PFSK-1 (cell line): ENCODE results near the gene EXPH5. TPM values are rescaled to one million over a fixed set of nuclear protein-coding genes. Genes with fewer than 3 reads are reported as not detected.

Experiments used
- FOXP2 ChIP-seq: optimal IDR thresholded peaks from 2 replicates; pipeline ENCODE3; 2011; ENCODE audit warnings: borderline replicate concordance, control low read depth, inconsistent platforms; ENCODE audit not compliant: insufficient read depth; ENCODE audit errors: extremely low read length, extremely low read depth
- POLR2AphosphoS5 ChIP-seq: IDR thresholded peaks from 2 replicates; pipeline ENCODE4 v1.6.1; 2012; ENCODE audit warnings: low read depth, mild to moderate bottlenecking, control low read depth, low read length, moderate library complexity
- SIN3A ChIP-seq: IDR thresholded peaks from 2 replicates; pipeline ENCODE4 v1.6.1; 2012; ENCODE audit warnings: mild to moderate bottlenecking, low read length, moderate library complexity, borderline replicate concordance; ENCODE audit not compliant: insufficient read depth
- TAF1 ChIP-seq: IDR thresholded peaks from 2 replicates; pipeline ENCODE4 v1.6.1; 2012; ENCODE audit warnings: low read length, control low read depth, borderline replicate concordance; ENCODE audit not compliant: insufficient read depth
- polyA plus RNA-seq: library from polyadenylated mRNA; unstranded; fragments of >200 nt; gene quantifications from one replicate; pipeline ENCODE4 v1.2.1, GENCODE V29; 2012; ENCODE audit warnings: low read depth, missing spikeins; ENCODE audit not compliant: insufficient read length
- TF ChIP-seq, protein P1 (sequence below), 2 experiments: IDR thresholded peaks; 2 replicates each; pipeline versions ENCODE4 v1.6.1 to v1.8.0; 2011 to 2012; ENCODE audit warnings: low read depth in 2 of 2, low read length in 2 of 2, control low read depth in 1 of 2, inconsistent platforms in 1 of 2, mild to moderate bottlenecking in 1 of 2, moderate library complexity in 1 of 2; ENCODE audit not compliant: insufficient read depth in 1 of 2

The EXPH5 gene, protein sequence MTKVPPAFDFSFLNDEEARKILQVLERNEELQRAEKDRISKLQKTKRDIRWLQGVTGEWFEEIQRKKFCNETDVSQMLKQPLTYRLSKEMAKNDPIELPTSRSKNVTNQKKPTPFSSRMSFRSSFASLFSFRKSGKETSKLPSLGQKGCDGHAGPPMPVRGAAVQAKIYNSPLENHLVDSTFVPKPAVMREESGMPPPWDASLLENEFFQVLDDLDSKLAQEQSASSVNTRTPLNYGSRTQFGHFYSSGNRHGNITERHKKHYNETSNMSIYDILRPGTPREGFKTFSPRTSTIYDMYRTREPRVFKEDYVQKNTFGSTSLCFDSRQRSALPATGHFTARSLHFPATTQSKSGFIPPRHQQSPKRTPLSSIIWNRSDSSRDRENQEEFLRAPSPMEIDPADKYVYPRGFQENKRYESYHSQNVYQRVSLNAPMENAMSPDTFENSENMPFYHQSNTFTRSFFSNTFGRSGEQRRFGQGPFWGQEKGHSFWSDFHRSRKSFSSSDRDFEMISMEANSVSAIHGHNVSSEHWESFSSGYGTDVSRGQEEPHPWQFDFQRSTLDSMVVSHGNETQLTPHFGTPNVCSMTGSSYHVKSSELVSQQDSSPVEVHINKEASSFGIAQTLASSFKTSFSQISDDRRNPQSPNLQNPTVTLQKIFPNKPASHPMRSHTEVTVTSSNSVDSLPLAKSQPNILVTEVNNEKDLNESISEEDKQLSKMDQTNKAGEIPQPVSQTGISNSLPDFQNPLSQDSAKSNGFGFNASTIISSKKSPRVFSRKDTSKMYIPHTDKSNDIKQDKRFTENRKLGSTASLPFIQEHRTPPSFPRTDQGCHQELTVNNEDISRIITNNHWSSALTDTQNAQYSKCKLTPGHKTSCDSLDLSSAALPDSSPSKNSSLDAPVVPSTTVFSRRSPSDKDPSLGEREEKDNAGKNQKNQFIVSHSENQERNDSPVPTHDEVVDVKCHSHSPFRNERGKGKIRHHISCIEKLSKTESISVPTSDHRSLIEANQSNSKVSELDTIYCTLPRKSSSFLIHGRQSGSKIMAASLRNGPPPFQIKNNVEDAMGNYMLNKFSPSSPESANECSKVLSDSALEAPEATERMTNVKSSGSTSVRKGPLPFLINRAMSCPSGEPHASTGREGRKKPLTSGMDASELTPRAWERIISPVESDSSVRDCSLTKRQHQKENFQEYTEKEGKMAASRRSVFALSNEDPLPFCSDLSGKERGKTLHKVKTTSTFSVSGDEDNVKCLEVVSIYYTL (N-terminal part only)
- polyA plus RNA-seq: not detected

DNA sequence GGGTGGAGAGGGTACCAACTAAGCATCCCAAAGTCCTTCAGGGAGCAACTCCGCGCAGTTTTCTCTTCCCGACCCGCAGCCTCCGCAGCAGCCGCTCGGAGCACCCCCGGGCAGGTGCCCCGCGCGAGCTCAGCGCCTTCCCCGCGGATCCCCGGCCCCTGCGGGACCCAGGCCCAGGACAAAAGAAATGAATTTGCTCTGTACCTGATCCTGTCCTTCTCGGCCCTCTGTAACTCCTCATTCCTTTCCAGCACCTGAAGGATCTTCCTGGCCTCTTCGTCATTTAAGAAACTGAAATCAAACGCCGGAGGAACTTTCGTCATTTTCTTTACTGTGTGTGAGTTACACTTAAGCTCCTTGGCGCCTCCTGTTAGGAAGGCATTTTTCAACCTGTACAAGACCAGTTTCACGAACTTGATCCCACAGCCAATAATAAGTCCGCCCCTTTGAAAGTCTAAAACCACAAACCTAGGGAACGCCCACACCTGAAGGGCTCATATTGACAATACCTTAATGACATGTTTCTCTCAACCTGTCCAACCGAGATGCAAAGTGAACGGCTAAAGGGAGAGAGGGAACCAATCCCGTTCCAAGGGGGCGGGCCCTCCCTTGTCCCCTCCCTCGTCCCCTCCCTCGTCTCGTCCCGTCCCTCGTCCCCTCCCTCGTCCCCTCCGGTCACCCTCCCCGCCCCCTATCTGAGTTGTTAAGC, at the start of gene EXPH5:
TSS of gene EXPH5 (minus strand) at position 555 of the 709 bp plus-strand sequence. CDS start at position 323, 232 bp downstream.
- TF ChIP-seq TAF1: no peak
- no peak for TF ChIP-seq POLR2AphosphoS5
- TF ChIP-seq FOXP2: no peak
- TF ChIP-seq, protein P1, sequence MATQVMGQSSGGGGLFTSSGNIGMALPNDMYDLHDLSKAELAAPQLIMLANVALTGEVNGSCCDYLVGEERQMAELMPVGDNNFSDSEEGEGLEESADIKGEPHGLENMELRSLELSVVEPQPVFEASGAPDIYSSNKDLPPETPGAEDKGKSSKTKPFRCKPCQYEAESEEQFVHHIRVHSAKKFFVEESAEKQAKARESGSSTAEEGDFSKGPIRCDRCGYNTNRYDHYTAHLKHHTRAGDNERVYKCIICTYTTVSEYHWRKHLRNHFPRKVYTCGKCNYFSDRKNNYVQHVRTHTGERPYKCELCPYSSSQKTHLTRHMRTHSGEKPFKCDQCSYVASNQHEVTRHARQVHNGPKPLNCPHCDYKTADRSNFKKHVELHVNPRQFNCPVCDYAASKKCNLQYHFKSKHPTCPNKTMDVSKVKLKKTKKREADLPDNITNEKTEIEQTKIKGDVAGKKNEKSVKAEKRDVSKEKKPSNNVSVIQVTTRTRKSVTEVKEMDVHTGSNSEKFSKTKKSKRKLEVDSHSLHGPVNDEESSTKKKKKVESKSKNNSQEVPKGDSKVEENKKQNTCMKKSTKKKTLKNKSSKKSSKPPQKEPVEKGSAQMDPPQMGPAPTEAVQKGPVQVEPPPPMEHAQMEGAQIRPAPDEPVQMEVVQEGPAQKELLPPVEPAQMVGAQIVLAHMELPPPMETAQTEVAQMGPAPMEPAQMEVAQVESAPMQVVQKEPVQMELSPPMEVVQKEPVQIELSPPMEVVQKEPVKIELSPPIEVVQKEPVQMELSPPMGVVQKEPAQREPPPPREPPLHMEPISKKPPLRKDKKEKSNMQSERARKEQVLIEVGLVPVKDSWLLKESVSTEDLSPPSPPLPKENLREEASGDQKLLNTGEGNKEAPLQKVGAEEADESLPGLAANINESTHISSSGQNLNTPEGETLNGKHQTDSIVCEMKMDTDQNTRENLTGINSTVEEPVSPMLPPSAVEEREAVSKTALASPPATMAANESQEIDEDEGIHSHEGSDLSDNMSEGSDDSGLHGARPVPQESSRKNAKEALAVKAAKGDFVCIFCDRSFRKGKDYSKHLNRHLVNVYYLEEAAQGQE (IDR thresholded peaks at IDR 0.05; ENCODE audit: insufficient read depth in 1 of 2, low read depth in 2 of 2, low read length in 2 of 2): no peak
- TF ChIP-seq SIN3A: no peak

DNA sequence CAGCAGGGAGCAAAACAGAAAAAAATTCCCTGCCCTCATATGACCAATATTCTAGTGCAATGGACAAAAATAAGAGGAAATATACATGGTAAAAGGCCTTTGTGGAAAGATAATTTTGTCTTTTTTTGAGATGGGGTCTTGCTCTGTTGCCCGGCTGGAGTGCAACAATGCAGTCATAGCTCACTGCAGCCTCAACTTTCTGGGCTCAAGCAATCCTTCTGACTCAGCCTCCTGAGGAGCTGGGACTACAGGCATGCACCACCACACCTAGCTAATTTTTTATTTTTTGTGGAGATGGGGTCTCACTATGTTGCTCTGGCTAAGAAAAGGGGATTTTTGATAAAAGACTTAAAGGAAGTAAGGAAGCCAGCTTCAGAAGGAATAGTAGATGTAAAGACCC, 45.6 kb upstream of the EXPH5 start:
- no peak for TF ChIP-seq FOXP2
- TF ChIP-seq POLR2AphosphoS5: no peak
- TF ChIP-seq, protein P1 (IDR thresholded peaks at IDR 0.05; ENCODE audit: insufficient read depth in 1 of 2, low read depth in 2 of 2, low read length in 2 of 2): no peak
- no peak for TF ChIP-seq SIN3A
- TF ChIP-seq TAF1: no peak

DNA sequence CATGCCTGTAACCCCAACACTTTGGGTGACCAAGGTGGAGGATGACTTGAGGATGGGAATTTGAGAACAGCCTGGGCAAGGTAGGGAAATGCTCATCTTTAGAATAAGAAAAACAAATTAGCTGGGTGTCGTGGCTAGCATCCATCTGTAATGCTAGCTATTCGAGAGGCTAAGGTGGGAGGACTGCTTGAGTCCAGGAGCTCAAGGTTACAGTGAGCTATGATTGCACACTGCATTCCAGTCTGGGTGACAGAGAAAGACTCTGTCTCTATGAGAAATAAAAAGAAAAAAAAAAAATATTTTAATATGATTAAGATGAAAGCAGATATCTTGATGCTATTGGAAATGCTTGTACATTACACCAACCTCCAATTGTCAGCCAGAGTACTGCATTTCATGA, 42.7 kb upstream of the EXPH5 start:
- TF ChIP-seq SIN3A (no peak), FOXP2 (no peak), TAF1 (no peak), POLR2AphosphoS5 (no peak)
- TF ChIP-seq, protein P1 (IDR thresholded peaks at IDR 0.05; ENCODE audit: insufficient read depth in 1 of 2, low read depth in 2 of 2, low read length in 2 of 2): no peak

DNA sequence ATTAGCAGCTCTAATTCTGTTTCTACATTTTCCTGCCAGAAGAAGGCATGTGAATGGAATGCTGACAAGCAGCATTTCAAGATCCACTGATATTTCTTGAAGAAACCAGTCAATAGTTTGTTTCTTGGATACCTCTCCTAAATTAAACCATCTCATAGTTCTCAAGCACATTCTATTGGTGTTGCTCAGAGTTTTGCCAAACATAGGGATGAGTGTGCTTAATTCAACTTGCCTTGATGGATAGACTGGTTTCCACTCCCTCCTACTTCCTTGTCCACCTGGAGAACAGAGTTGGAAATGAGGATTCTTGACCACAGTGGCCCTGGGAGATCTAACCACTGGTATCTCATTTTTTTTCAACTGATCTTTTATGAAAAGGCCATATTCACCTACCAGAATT, 41.5 kb upstream of the EXPH5 start:
- TF ChIP-seq, protein P1 (IDR thresholded peaks at IDR 0.05; ENCODE audit: insufficient read depth in 1 of 2, low read depth in 2 of 2, low read length in 2 of 2): no peak
- no peak for TF ChIP-seq TAF1
- no peak for TF ChIP-seq FOXP2
- TF ChIP-seq POLR2AphosphoS5: no peak
- no peak for TF ChIP-seq SIN3A
